ENCODE data around the gene CAMK1D. TPM values are rescaled to one million over a fixed set of nuclear protein-coding genes. Genes with fewer than 3 reads are reported as not detected.

Gene CAMK1D
- total RNA-seq, 1 donor from 2014 or later = 22.5 TPM

DNA sequence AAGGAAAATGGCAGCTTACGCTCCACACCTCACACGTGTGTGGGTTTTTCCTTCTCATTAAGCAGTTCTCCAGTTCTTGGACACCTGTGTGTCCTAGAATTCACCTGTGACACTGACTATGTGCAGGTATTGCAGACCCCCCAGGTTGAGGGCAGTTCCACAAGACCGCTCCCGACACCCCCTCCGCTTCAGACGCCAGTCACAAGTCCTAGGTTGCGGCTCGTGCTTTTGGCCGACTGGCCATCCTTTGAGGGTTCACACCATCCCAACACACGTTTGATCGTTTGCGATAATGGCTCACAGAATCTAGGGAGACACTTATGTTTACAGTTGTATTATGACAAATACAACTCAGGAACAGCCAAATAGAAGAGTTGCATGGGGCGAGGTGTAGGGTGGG, 44.5 kb downstream of the CAMK1D start:
- Histone ChIP-seq H3K4me1 (peaks cover 12% of the 10 kb centered on the region), H3K9me3 (no peaks in the 10 kb centered on the region), H3K36me3 (no peaks in the 10 kb centered on the region), H3K27ac (no peak overlapping the region), H3K27me3 (ENCODE audit: low read depth) (no peaks in the 10 kb centered on the region), H3K4me3 (no peak overlapping the region)
- no peak for ATAC-seq
- intact Hi-C loops (cut with DNase I) = no loop called here
- TF ChIP-seq, protein P1, sequence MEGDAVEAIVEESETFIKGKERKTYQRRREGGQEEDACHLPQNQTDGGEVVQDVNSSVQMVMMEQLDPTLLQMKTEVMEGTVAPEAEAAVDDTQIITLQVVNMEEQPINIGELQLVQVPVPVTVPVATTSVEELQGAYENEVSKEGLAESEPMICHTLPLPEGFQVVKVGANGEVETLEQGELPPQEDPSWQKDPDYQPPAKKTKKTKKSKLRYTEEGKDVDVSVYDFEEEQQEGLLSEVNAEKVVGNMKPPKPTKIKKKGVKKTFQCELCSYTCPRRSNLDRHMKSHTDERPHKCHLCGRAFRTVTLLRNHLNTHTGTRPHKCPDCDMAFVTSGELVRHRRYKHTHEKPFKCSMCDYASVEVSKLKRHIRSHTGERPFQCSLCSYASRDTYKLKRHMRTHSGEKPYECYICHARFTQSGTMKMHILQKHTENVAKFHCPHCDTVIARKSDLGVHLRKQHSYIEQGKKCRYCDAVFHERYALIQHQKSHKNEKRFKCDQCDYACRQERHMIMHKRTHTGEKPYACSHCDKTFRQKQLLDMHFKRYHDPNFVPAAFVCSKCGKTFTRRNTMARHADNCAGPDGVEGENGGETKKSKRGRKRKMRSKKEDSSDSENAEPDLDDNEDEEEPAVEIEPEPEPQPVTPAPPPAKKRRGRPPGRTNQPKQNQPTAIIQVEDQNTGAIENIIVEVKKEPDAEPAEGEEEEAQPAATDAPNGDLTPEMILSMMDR (IDR thresholded peaks at IDR 0.05) = no peak
- no peak for DNase-seq

DNA sequence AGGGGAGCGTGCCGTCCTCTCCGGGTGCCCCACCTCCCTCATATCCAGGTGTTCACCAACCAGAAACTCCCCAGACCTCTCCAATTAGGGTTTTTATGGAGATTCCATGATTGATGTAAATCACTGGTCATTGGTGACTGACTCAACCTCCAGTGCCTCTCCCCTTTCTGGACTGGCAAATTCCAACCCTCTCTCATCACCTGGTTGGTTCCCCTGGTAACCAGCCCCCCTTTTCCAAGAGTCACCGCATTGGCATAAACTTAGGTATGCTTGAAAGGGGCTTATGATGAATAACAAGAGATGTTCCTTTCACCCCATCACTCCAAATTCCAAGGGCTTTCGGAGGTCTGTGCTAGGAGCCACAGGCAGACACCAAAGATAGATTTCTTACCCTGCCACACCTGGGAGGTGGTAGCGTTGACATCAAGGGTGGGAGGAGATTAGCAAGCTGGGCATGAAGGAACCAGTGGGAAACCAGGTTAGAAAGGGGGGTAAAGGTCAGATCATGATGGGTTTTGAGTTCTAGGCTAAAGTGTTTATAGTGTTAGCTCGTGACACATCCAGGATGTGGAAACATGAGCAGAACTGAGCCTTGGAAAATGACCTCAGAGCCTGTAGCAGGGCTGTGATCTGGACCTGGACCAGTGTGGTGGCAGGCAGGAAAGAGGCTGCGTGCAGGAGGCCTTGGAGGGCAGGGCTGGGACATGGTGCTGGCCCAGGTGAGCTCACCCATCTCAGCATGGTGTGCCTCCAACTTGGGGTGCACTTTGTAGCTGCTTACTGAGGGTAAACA, 45.1 kb downstream of the CAMK1D start:
- no peak overlapping the region for H3K4me3 ChIP-seq
- DNase-seq = no peak
- H3K27me3 ChIP-seq (ENCODE audit: low read depth) = no peaks in the 10 kb centered on the region
- intact Hi-C loops (cut with DNase I) = no loop called here
- peaks cover 8% of the 10 kb centered on the region for H3K4me1 ChIP-seq
- TF ChIP-seq, protein P1 (IDR thresholded peaks at IDR 0.05) = no peak
- H3K27ac ChIP-seq = no peak overlapping the region
- ATAC-seq = no peak
- no peaks in the 10 kb centered on the region for H3K9me3 ChIP-seq
- no peaks in the 10 kb centered on the region for H3K36me3 ChIP-seq

DNA sequence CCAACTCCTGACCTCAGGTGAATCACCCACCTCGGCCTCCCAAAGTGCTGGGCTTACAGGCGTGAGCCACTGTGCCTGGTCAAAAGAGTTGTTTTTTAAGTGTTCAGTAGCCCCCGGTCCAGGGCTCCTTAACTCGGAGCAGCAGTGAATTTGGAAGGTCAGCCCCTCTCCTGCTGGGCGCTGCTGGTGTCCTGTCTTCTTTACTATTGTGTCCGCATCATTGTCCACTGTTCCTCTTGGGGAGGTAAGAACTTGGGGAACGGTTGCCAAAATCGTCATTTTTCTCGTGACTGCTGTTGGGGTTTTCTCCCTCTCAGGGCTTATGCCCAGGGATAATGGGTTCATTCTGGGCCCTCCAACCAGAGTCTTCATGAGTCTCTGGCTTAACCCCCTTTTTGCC, 46.7 kb downstream of the CAMK1D start:
- no peaks in the 10 kb centered on the region for H3K27me3 ChIP-seq (ENCODE audit: low read depth)
- no peaks in the 10 kb centered on the region for H3K36me3 ChIP-seq
- ATAC-seq (no peak), DNase-seq (no peak)
- no peaks in the 10 kb centered on the region for H3K9me3 ChIP-seq
- H3K27ac ChIP-seq = no peak overlapping the region
- no peak overlapping the region for H3K4me3 ChIP-seq
- intact Hi-C loops (cut with DNase I) = no loop called here
- TF ChIP-seq, protein P1 (IDR thresholded peaks at IDR 0.05) = no peak
- H3K4me1 ChIP-seq = peaks cover 4% of the 10 kb centered on the region

DNA sequence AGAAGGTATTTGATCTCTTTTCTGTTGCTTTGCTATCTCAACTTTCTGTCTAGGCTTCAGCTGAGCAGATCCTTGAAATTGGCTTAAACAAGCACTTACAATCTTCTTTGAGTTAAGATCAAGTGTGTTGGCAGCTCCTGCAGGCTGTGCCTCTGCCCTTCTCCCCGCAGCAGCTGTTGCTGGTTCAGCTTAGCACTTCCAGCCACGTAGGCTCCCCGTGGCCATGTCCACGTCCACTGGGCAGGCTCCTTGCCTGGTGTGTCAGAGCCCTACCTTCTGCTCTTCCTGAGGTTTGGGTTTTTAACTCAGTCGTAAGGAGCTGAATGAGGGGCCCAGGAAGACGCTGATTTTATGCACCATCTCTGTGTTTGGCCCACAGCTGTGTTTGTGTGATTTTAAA, 47.2 kb downstream of the CAMK1D start:
- Histone ChIP-seq H3K27ac (no peak overlapping the region), H3K9me3 (no peaks in the 10 kb centered on the region), H3K4me3 (no peak overlapping the region), H3K27me3 (ENCODE audit: low read depth) (no peaks in the 10 kb centered on the region), H3K4me1 (peaks cover 4% of the 10 kb centered on the region), H3K36me3 (no peaks in the 10 kb centered on the region)
- intact Hi-C loops (cut with DNase I) = no loop called here
- peak; percentile 53 for DNase-seq
- TF ChIP-seq, protein P1 (IDR thresholded peaks at IDR 0.05) = no peak
- ATAC-seq = peak; percentile 85 to 86

DNA sequence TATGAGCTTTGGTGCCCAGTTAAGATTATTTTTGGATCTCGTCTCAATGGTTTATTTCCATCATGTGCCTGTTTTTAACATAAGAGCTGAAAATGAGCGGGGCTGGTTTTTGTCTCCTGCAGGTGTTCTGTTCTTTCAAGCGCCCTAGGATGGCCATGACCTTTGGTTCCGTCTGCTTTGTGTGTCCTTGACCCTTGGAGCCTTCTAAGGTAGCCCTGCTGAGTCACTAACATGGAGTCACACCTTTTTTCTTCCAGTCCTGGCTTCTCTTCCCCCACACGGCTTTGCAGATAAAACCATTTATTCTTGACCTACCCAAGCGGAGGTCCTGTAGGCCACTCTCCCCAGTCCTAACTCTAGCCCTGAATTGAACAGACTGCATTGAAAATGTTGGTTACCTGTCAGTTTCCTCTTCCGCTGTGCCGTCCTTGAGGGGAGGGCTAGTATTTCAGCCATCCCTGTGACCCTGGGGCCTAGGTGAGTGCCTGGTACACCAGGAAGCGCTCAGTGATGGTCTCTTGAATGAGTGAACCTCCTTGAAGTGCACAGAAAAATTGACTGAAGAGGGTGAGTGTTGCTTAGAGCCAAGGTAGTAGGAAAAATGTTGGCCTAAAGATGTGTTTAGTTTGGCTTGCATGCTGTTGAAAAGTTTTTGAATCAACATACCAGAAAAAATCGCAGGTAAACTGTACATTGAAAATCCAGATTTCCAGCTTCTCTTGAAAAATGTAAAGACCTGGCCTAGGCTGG, 48.0 kb downstream of the CAMK1D start:
- ATAC-seq = peak; percentile 49 to 55
- no peak overlapping the region for H3K27ac ChIP-seq
- DNase-seq = no peak

More for the DNA sequence above, 48.0 kb downstream of the CAMK1D start:
- Histone ChIP-seq H3K4me1 (peaks cover 4% of the 10 kb centered on the region), H3K36me3 (no peaks in the 10 kb centered on the region), H3K4me3 (no peak overlapping the region), H3K9me3 (no peaks in the 10 kb centered on the region), H3K27me3 (ENCODE audit: low read depth) (no peaks in the 10 kb centered on the region)
- intact Hi-C loops (cut with DNase I) = no loop called here
- TF ChIP-seq, protein P1 (IDR thresholded peaks at IDR 0.05) = no peak
